Cerebellar nuclear complex (tissue), 1 donor: ENCODE data around the gene MMAB.
A peak's percentile ranks its signal among the peaks of the same experiment; 100 is the strongest.

Source experiments
- DNase-seq, 2 experiments: peaks; one replicate each; lab custom pipeline; 2025; lab: John Stamatoyannopoulos, UW

Gene MMAB

GRCh38 chr12:109573029-109573913, at the start of gene MMAB, which contains the start of gene MVK:
Gene MMAB (minus strand): TSS chr12:109573504. CDS start chr12:109573480, 24 bp downstream.
Gene MVK (plus strand): TSS chr12:109573794. CDS start chr12:109574823, 1,029 bp downstream.
- DNase-seq = peak; percentile 97 to 99

GRCh38 chr12:109621901-109622364, 48.6 kb upstream of the MMAB start:
- DNase-seq = no peak

- no peak for DNase-seq
These were observed 47.9 kb upstream of the MMAB start for GRCh38 chr12:109621211-109621694.

GRCh38 chr12:109619002-109619604, 45.8 kb upstream of the MMAB start:
- no peak for DNase-seq

- no peak for DNase-seq
These were observed 44.8 kb upstream of the MMAB start for GRCh38 chr12:109618082-109618481.

- DNase-seq = no peak
These were observed 44.2 kb upstream of the MMAB start for GRCh38 chr12:109617491-109617890.

GRCh38 chr12:109615556-109616229, 42.4 kb upstream of the MMAB start:
- no peak for DNase-seq

GRCh38 chr12:109613649-109614455, 40.5 kb upstream of the MMAB start:
- DNase-seq = no peak

GRCh38 chr12:109612975-109613502, 39.7 kb upstream of the MMAB start:
- no peak for DNase-seq

GRCh38 chr12:109612003-109612402, 38.7 kb upstream of the MMAB start:
- no peak for DNase-seq

GRCh38 chr12:109611223-109611622, 37.9 kb upstream of the MMAB start:
- DNase-seq = no peak

- DNase-seq = no peak
These were observed 37.2 kb upstream of the MMAB start for GRCh38 chr12:109610523-109610922.

GRCh38 chr12:109609342-109609741, 36.0 kb upstream of the MMAB start:
- DNase-seq = no peak

- no peak for DNase-seq
These were observed 35.5 kb upstream of the MMAB start for GRCh38 chr12:109608793-109609192.

- no peak for DNase-seq
These were observed 35.0 kb upstream of the MMAB start for GRCh38 chr12:109608270-109608669.

- DNase-seq = no peak
These were observed 34.3 kb upstream of the MMAB start for GRCh38 chr12:109607618-109608017.

GRCh38 chr12:109606320-109607028, 33.2 kb upstream of the MMAB start:
- DNase-seq = no peak

- DNase-seq = no peak
These were observed 32.4 kb upstream of the MMAB start for GRCh38 chr12:109605599-109606228.

- no peak for DNase-seq
These were observed 31.7 kb upstream of the MMAB start for GRCh38 chr12:109605016-109605415.

- DNase-seq = no peak
These were observed 30.9 kb upstream of the MMAB start for GRCh38 chr12:109604132-109604585.
